ENCODE data around the gene RGS6. TPM values are rescaled to one million over a fixed set of nuclear protein-coding genes. Genes with fewer than 3 reads are reported as not detected.

Gene RGS6
- total RNA-seq, 4 donors from 2014 or later, result 0.84 to 3.0 (median 1.7) TPM; not detected in 1

DNA sequence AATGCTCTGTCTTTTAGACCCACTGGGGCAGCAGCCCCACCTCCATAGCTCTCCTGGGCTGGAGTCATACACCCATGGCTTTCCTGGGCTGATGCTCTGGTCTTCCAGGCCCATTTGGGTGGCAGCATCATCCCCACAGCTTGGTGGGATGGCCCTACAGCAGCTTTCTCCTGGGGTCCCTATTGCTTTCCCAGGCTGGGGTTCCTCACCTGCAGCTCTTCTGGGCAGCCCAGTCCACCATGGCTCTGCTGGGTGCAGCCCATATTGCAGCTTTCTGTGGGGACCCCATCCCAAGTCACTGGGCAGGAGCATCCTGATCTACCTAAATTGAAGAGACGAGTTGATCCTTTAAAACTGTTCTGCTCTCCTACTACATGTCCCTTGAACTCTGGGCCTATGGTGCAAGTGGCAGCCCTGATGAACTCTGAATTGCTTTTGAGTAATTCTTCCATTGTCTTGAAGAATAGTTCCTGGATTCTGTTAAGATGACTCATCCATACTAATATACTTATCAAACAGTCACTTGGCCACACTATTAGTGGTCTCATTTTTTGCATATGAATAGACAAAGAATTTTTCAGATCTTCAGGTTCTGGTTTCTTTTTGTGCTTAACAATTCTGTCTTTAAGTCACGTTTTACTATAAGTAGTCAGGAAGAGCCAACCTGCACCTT, 571.6 kb downstream of the RGS6 start:
- TF ChIP-seq POLR2A (IDR thresholded peaks at IDR 0.05) (no peak), CTCF (IDR thresholded peaks at IDR 0.05) (no peak)

GRCh38 chr14:72510566-72510965, 578.3 kb downstream of the RGS6 start:
- H3K4me3 ChIP-seq (ENCODE audit: low read depth, poor library complexity, severe bottlenecking), result no peak overlapping the region
- intact Hi-C loops (cut with DNase I; ENCODE audit: low total_unique reads), result no loop called here

More for the DNA sequence above, 571.6 kb downstream of the RGS6 start:
- WGBS, 2 donors, result 88 to 94% methylated on average over 2 of the region's 2 CpGs
- intact Hi-C loops (cut with DNase I; ENCODE audit: low total_unique reads), result no loop called here
- DNase-seq (ENCODE audit: low spot score in 2 of 2), result peak in 1 of 2 donors; percentile 66
- no peak overlapping the region for H3K4me3 ChIP-seq (ENCODE audit: low read depth, poor library complexity, severe bottlenecking)

DNA sequence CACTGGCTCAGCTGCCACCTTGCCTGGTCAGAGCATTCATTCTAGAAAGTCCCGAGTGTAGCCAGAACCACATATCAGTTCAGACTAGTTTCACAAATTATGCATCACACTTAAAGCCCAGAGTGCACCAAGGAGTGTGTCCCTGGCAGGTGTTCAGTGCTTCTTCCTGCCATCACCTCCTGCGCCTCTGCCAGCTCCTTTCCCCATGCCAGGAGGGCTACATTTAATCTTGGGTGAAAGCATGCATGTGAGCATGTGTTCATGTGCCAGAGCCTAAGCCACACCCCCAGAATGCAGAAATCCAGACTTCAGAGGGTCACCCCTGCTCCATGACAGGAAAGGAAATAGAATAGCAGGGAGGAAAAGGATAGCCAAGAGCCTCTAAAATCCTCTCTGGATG, 580.1 kb downstream of the RGS6 start:
- peak in 1 of 2 donors; percentile 32 for DNase-seq (ENCODE audit: low spot score in 2 of 2)
- intact Hi-C loops (cut with DNase I; ENCODE audit: low total_unique reads), result no loop called here
- WGBS, 2 donors, result 63 to 81% methylated on average over 2 of the region's 2 CpGs
- no peak overlapping the region for H3K4me3 ChIP-seq (ENCODE audit: low read depth, poor library complexity, severe bottlenecking)
- TF ChIP-seq CTCF (IDR thresholded peaks at IDR 0.05) (no peak), POLR2A (IDR thresholded peaks at IDR 0.05) (no peak)

More at GRCh38 chr14:72510566-72510965, 578.3 kb downstream of the RGS6 start:
- TF ChIP-seq CTCF (IDR thresholded peaks at IDR 0.05) (no peak), POLR2A (IDR thresholded peaks at IDR 0.05) (no peak)
- 76 to 82% methylated on average over 4 of the region's 4 CpGs for WGBS, 2 donors
- no peak for DNase-seq (ENCODE audit: low spot score in 2 of 2)

DNA sequence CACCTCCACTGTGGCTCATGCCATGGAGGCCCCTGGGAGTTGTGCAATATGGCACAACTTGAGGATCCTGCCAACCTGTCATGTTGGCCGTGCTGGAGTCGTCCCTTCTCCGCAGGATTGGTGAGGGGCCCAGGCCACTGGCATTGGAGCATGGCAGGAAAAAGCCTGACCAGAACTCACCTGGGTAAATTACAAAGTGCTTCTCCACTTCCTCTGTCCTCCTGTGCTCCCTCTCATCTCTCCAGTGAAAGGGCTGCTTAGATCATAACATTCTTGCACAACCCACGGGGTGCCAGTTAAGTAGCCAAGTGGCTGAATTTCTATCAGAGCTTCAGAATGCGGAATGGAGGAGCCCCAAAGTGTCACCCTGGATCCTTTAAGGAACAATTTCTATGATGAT, 580.7 kb downstream of the RGS6 start:
- no peak for TF ChIP-seq POLR2A (IDR thresholded peaks at IDR 0.05)
- DNase-seq (ENCODE audit: low spot score in 2 of 2), result no peak
- intact Hi-C loops (cut with DNase I; ENCODE audit: low total_unique reads), result no loop called here
- no peak overlapping the region for H3K4me3 ChIP-seq (ENCODE audit: low read depth, poor library complexity, severe bottlenecking)
- WGBS, 2 donors, result 71 to 83% methylated on average over 5 of the region's 5 CpGs

GRCh38 chr14:72513346-72513745, 581.1 kb downstream of the RGS6 start:
- 85 to 90% methylated on average over 3 of the region's 3 CpGs for WGBS, 2 donors
- no peak overlapping the region for H3K4me3 ChIP-seq (ENCODE audit: low read depth, poor library complexity, severe bottlenecking)
- intact Hi-C loops (cut with DNase I; ENCODE audit: low total_unique reads), result no loop called here
- no peak for TF ChIP-seq CTCF (IDR thresholded peaks at IDR 0.05)
- TF ChIP-seq POLR2A (IDR thresholded peaks at IDR 0.05), result no peak
- DNase-seq (ENCODE audit: low spot score in 2 of 2), result no peak

GRCh38 chr14:72513965-72514659, 581.9 kb downstream of the RGS6 start:
- TF ChIP-seq CTCF (IDR thresholded peaks at IDR 0.05), result no peak
- no peak for TF ChIP-seq POLR2A (IDR thresholded peaks at IDR 0.05)
- H3K4me3 ChIP-seq (ENCODE audit: low read depth, poor library complexity, severe bottlenecking), result no peak overlapping the region
- WGBS, 2 donors, result 36 to 46% methylated on average over 11 of the region's 11 CpGs
- intact Hi-C loops (cut with DNase I; ENCODE audit: low total_unique reads), result loop anchor here (2.0 kb wide), 1 partner anchor 391 kb away; no protein-coding TSS in a partner anchor
- peak in 1 of 2 donors; percentile 57 for DNase-seq (ENCODE audit: low spot score in 2 of 2)
